HepG2 (cell line): ENCODE data around the gene CYB5B. TPM values are rescaled to one million over a fixed set of nuclear protein-coding genes. Genes with fewer than 3 reads are reported as not detected.

Experiments used
- ARNT ChIP-seq: fragments of 450-650 bp; IDR thresholded peaks from 2 replicates; pipeline ENCODE4 v1.6.1; 2017
- HNF4A ChIP-seq: sonication (generic); formaldehyde crosslinking; IDR thresholded peaks from 2 replicates; pipeline ENCODE4 v1.4.0; 2020; ENCODE audit warnings: missing genetic modification reagents
- IRF2 ChIP-seq: IDR thresholded peaks from 2 replicates; pipeline ENCODE4 v1.6.1; 2018; ENCODE audit warnings: missing genetic modification reagents, missing compliant biosample characterization
- KAT7 ChIP-seq: IDR thresholded peaks from 2 replicates; pipeline ENCODE4 v1.6.1; 2018; ENCODE audit warnings: borderline replicate concordance, missing compliant biosample characterization
- NKX3-1 ChIP-seq: sonication (generic); formaldehyde crosslinking; IDR thresholded peaks from 2 replicates; pipeline ENCODE4 v1.5.0; 2020; ENCODE audit warnings: missing genetic modification reagents
- PRDM4 ChIP-seq: sonication (generic); formaldehyde crosslinking; IDR thresholded peaks from 2 replicates; pipeline ENCODE4 v1.9.0; 2021; ENCODE audit warnings: missing genetic modification reagents, borderline replicate concordance
- U2AF2 ChIP-seq: fragments of 200-400 bp; formaldehyde crosslinking; IDR thresholded peaks from 2 replicates; pipeline ENCODE4 v1.6.1; 2017; ENCODE audit warnings: low read depth, mild to moderate bottlenecking, low read length
- YEATS4 ChIP-seq: sonication (generic); formaldehyde crosslinking; IDR thresholded peaks from 2 replicates; pipeline ENCODE4 v1.4.0; 2020; ENCODE audit warnings: missing genetic modification reagents, borderline replicate concordance
- ZNF614 ChIP-seq: IDR thresholded peaks from 2 replicates; pipeline ENCODE4 v1.6.1; 2018; ENCODE audit warnings: missing biosample characterization, missing genetic modification reagents, inconsistent platforms, borderline replicate concordance
- ZNF644 ChIP-seq: IDR thresholded peaks from 2 replicates; pipeline ENCODE4 v1.6.1; 2016; ENCODE audit warnings: low read depth
- ZNF850 ChIP-seq: sonication (generic); formaldehyde crosslinking; conservative IDR thresholded peaks from 2 replicates; pipeline ENCODE4 v1.9.0; 2021; ENCODE audit warnings: mild to moderate bottlenecking, missing genetic modification reagents
- polyA plus RNA-seq, 8 experiments: library from polyadenylated mRNA; depleted of rRNA in 3 of 8; stranded (reverse) in 7 of 8; unstranded in 1 of 8; fragments of >200 nt; fragmentation: Illumina TruSeq in 4 of 8; extraction: Trizol in 4 of 8; gene quantifications; 2 replicates each; pipeline versions ENCODE4 v1.2.1 to v1.2.3, GENCODE V29; 2011 to 2016; ENCODE audit warnings: low read depth in 4 of 8, missing spikeins in 1 of 8, mixed read lengths in 1 of 8; ENCODE audit not compliant: insufficient read depth in 1 of 8
- total RNA-seq, 5 experiments: library from RNA; depleted of rRNA; stranded (reverse); fragments of >200 nt; fragmentation: Illumina TruSeq; extraction: Trizol; gene quantifications; 2 replicates each; pipeline ENCODE4 v1.2.3, GENCODE V29; 2016; ENCODE audit warnings: low read depth in 1 of 5
- TF ChIP-seq, protein P1 (sequence below): sonication (generic); formaldehyde crosslinking; IDR thresholded peaks from 2 replicates; pipeline ENCODE4 v1.5.0; 2020; ENCODE audit warnings: missing genetic modification reagents
- TF ChIP-seq, protein P2 (sequence below): sonication (generic); formaldehyde crosslinking; IDR thresholded peaks from one replicate; pipeline ENCODE4 v1.5.1; 2020; ENCODE audit warnings: mild to moderate bottlenecking, missing genetic modification reagents; ENCODE audit errors: not compliant biosample characterization
- TF ChIP-seq, protein P3 (sequence below): sonication (generic); formaldehyde crosslinking; IDR thresholded peaks from 2 replicates; pipeline ENCODE4 v1.5.0; 2020; ENCODE audit warnings: mild to moderate bottlenecking, missing genetic modification reagents

The CYB5B gene
- total and polyA plus RNA-seq, 2 of the 13 experiments (the other 11 are each of a cell fraction or from before 2014, with no cell fraction given) = 234 to 432 TPM

DNA sequence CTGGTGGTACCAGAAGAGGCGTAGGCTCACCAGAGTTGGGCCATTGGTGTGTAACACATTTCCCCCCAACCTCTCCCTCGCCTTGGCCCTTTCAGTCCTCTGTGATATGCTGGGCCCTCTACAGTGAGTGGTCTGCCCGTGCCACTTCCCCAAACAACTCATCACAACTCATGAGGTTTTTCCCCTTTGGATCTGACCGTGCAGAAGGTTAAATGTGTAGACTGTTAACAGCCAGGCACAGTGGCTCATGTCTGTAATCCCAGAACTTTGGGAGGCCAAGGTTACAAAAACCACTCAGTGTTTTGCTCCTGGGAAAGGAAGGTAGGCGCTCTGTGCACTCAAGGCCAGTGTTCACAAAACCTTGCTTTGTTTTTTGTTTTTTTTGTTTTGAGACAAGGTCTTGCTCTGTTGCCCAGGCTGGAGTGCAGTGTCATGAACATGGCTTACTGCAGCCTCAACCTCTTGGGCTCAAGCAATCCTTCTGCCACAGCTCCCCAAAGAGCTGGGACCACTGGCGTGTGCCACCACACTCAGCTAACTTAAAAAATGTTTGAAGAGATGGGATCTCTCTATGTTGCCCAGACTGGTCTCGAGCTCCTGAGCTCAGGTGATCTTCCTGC, 11.3 kb upstream of the CYB5B start (continued):
- TF ChIP-seq, protein P1, sequence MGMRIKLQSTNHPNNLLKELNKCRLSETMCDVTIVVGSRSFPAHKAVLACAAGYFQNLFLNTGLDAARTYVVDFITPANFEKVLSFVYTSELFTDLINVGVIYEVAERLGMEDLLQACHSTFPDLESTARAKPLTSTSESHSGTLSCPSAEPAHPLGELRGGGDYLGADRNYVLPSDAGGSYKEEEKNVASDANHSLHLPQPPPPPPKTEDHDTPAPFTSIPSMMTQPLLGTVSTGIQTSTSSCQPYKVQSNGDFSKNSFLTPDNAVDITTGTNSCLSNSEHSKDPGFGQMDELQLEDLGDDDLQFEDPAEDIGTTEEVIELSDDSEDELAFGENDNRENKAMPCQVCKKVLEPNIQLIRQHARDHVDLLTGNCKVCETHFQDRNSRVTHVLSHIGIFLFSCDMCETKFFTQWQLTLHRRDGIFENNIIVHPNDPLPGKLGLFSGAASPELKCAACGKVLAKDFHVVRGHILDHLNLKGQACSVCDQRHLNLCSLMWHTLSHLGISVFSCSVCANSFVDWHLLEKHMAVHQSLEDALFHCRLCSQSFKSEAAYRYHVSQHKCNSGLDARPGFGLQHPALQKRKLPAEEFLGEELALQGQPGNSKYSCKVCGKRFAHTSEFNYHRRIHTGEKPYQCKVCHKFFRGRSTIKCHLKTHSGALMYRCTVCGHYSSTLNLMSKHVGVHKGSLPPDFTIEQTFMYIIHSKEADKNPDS = no peak
- TF ChIP-seq YEATS4 (peak; percentile 44; the same call in 1 of the 2 replicates), ZNF614 (CRISPR knock-in tag) (peak; percentile 71; the same call in 1 of the 2 replicates), NKX3-1 (CRISPR knock-in tag) (no peak), ARNT (no peak), U2AF2 (no peak), IRF2 (CRISPR knock-in tag) (peak; percentile 61; the same call in 1 of the 2 replicates), ZNF644 (CRISPR knock-in tag) (peak; percentile 84; the same call in 1 of the 2 replicates), HNF4A (CRISPR knock-in tag) (peak; percentile 89), PRDM4 (no peak), KAT7 (CRISPR knock-in tag) (peak; percentile 36; the same call in 1 of the 2 replicates), ZNF850 (no peak)
- TF ChIP-seq, protein P2, sequence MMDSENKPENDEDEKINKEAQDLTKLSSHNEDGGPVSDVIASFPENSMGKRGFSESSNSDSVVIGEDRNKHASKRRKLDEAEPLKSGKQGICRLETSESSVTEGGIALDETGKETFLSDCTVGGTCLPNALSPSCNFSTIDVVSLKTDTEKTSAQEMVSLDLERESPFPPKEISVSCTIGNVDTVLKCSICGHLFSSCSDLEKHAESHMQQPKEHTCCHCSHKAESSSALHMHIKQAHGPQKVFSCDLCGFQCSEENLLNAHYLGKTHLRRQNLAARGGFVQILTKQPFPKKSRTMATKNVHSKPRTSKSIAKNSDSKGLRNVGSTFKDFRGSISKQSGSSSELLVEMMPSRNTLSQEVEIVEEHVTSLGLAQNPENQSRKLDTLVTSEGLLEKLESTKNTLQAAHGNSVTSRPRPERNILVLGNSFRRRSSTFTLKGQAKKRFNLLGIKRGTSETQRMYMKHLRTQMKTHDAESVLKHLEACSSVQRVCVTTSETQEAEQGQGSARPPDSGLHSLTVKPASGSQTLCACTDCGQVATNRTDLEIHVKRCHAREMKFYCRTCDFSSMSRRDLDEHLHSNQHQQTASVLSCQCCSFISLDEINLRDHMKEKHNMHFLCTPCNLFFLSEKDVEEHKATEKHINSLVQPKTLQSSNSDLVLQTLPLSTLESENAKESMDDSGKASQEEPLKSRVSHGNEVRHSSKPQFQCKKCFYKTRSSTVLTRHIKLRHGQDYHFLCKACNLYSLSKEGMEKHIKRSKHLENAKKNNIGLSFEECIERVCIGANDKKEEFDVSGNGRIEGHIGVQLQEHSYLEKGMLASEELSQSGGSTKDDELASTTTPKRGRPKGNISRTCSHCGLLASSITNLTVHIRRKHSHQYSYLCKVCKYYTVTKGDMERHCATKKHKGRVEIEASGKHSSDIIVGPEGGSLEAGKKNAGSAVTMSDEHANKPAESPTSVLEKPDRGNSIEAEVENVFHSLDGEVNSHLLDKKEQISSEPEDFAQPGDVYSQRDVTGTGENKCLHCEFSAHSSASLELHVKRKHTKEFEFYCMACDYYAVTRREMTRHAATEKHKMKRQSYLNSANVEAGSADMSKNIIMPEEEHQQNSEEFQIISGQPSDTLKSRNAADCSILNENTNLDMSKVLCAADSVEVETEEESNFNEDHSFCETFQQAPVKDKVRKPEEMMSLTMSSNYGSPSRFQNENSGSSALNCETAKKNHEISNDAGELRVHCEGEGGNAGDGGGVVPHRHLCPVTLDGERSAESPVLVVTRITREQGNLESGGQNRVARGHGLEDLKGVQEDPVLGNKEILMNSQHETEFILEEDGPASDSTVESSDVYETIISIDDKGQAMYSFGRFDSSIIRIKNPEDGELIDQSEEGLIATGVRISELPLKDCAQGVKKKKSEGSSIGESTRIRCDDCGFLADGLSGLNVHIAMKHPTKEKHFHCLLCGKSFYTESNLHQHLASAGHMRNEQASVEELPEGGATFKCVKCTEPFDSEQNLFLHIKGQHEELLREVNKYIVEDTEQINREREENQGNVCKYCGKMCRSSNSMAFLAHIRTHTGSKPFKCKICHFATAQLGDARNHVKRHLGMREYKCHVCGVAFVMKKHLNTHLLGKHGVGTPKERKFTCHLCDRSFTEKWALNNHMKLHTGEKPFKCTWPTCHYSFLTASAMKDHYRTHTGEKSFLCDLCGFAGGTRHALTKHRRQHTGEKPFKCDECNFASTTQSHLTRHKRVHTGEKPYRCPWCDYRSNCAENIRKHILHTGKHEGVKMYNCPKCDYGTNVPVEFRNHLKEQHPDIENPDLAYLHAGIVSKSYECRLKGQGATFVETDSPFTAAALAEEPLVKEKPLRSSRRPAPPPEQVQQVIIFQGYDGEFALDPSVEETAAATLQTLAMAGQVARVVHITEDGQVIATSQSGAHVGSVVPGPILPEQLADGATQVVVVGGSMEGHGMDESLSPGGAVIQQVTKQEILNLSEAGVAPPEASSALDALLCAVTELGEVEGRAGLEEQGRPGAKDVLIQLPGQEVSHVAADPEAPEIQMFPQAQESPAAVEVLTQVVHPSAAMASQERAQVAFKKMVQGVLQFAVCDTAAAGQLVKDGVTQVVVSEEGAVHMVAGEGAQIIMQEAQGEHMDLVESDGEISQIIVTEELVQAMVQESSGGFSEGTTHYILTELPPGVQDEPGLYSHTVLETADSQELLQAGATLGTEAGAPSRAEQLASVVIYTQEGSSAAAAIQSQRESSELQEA (CRISPR knock-in tag) = peak; percentile 17
- TF ChIP-seq, protein P3, sequence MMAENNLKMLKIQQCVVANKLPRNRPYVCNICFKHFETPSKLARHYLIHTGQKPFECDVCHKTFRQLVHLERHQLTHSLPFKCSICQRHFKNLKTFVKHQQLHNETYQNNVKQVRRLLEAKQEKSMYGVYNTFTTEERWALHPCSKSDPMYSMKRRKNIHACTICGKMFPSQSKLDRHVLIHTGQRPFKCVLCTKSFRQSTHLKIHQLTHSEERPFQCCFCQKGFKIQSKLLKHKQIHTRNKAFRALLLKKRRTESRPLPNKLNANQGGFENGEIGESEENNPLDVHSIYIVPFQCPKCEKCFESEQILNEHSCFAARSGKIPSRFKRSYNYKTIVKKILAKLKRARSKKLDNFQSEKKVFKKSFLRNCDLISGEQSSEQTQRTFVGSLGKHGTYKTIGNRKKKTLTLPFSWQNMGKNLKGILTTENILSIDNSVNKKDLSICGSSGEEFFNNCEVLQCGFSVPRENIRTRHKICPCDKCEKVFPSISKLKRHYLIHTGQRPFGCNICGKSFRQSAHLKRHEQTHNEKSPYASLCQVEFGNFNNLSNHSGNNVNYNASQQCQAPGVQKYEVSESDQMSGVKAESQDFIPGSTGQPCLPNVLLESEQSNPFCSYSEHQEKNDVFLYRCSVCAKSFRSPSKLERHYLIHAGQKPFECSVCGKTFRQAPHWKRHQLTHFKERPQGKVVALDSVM (CRISPR knock-in tag) = peak; percentile 47; the same call in 1 of the 2 replicates
